Effector memory CD4-positive, alpha-beta T cell (primary cell): ENCODE results near the gene DCLK2.

Experiments used
- DNase-seq, 3 donors: peaks; one replicate each; pipeline ENCODE4 v3.0.0-alpha.2; 2020
- H3K27ac ChIP-seq: 2 replicates; pipeline ENCODE4 v1.7.0; 2013; ENCODE audit warnings: mild to moderate bottlenecking, low read length, moderate library complexity; ENCODE audit not compliant: insufficient read depth, poor library complexity, severe bottlenecking
- H3K27me3 ChIP-seq: replicated peaks from 2 replicates; pipeline ENCODE4 v1.7.0; 2013; ENCODE audit warnings: mild to moderate bottlenecking, low read length; ENCODE audit not compliant: insufficient read depth, control insufficient read depth, poor library complexity, severe bottlenecking
- H3K36me3 ChIP-seq: 2 replicates; pipeline ENCODE4 v1.7.0; 2013; ENCODE audit warnings: mild to moderate bottlenecking, low read length, moderate library complexity; ENCODE audit not compliant: control insufficient read depth, insufficient read depth
- H3K4me1 ChIP-seq: 2 replicates; pipeline ENCODE4 v1.7.0; 2013; ENCODE audit warnings: low read length, mild to moderate bottlenecking; ENCODE audit not compliant: control insufficient read depth, insufficient read depth, poor library complexity, severe bottlenecking
- H3K4me3 ChIP-seq: 2 replicates; pipeline ENCODE4 v1.7.0; 2013; ENCODE audit warnings: low read length, low read depth, mild to moderate bottlenecking; ENCODE audit not compliant: insufficient read depth, poor library complexity, severe bottlenecking
- H3K9me3 ChIP-seq: 2 replicates; pipeline ENCODE4 v1.7.0; 2013; ENCODE audit warnings: mild to moderate bottlenecking, low read length, moderate library complexity; ENCODE audit not compliant: control insufficient read depth

The DCLK2 gene

GRCh38 chr4:150219841-150220240 lies 141.6 kb downstream of the DCLK2 start:
- Histone ChIP-seq H3K36me3 (no peaks in the 10 kb centered on the region), H3K4me1 (no peaks in the 10 kb centered on the region)

GRCh38 chr4:150224896-150225591 lies 146.8 kb downstream of the DCLK2 start:
- no peak for DNase-seq
- H3K27ac ChIP-seq = no peak overlapping the region
- no peaks in the 10 kb centered on the region for H3K27me3 ChIP-seq
- no peaks in the 10 kb centered on the region for H3K9me3 ChIP-seq
- no peaks in the 10 kb centered on the region for H3K36me3 ChIP-seq
- H3K4me3 ChIP-seq = no peak overlapping the region
- H3K4me1 ChIP-seq = no peaks in the 10 kb centered on the region

More at GRCh38 chr4:150219841-150220240, 141.6 kb downstream of the DCLK2 start:
- H3K9me3 ChIP-seq = no peaks in the 10 kb centered on the region
- no peaks in the 10 kb centered on the region for H3K27me3 ChIP-seq
- no peak overlapping the region for H3K27ac ChIP-seq
- no peak overlapping the region for H3K4me3 ChIP-seq
- no peak for DNase-seq

GRCh38 chr4:150229520-150229919 lies 151.3 kb downstream of the DCLK2 start:
- no peaks in the 10 kb centered on the region for H3K4me1 ChIP-seq
- H3K27me3 ChIP-seq = no peaks in the 10 kb centered on the region
- H3K27ac ChIP-seq = no peak overlapping the region
- H3K36me3 ChIP-seq = no peaks in the 10 kb centered on the region
- no peak overlapping the region for H3K4me3 ChIP-seq
- H3K9me3 ChIP-seq = no peaks in the 10 kb centered on the region
- DNase-seq = no peak

GRCh38 chr4:150230561-150230960 lies 152.3 kb downstream of the DCLK2 start:
- H3K27me3 ChIP-seq = no peaks in the 10 kb centered on the region
- no peaks in the 10 kb centered on the region for H3K36me3 ChIP-seq
- H3K4me1 ChIP-seq = no peaks in the 10 kb centered on the region
- no peaks in the 10 kb centered on the region for H3K9me3 ChIP-seq
- DNase-seq = no peak
- no peak overlapping the region for H3K27ac ChIP-seq
- no peak overlapping the region for H3K4me3 ChIP-seq

- Histone ChIP-seq H3K4me1 (no peaks in the 10 kb centered on the region), H3K9me3 (no peaks in the 10 kb centered on the region), H3K27me3 (no peaks in the 10 kb centered on the region), H3K27ac (no peak overlapping the region), H3K36me3 (no peaks in the 10 kb centered on the region), H3K4me3 (no peak overlapping the region)
- no peak for DNase-seq
Observed at GRCh38 chr4:150231107-150231770, 153.0 kb downstream of the DCLK2 start.

- no peaks in the 10 kb centered on the region for H3K4me1 ChIP-seq
- H3K4me3 ChIP-seq = no peak overlapping the region
- no peak for DNase-seq
- H3K27me3 ChIP-seq = no peaks in the 10 kb centered on the region
- no peaks in the 10 kb centered on the region for H3K9me3 ChIP-seq
- H3K36me3 ChIP-seq = no peaks in the 10 kb centered on the region
- H3K27ac ChIP-seq = no peak overlapping the region
Observed at GRCh38 chr4:150232029-150232428, 153.8 kb downstream of the DCLK2 start.

GRCh38 chr4:150234246-150234645 lies 156.0 kb downstream of the DCLK2 start:
- no peaks in the 10 kb centered on the region for H3K9me3 ChIP-seq
- no peaks in the 10 kb centered on the region for H3K36me3 ChIP-seq
- H3K27ac ChIP-seq = no peak overlapping the region
- H3K27me3 ChIP-seq = no peaks in the 10 kb centered on the region
- no peaks in the 10 kb centered on the region for H3K4me1 ChIP-seq
- H3K4me3 ChIP-seq = no peak overlapping the region
- DNase-seq = no peak

GRCh38 chr4:150235317-150235716 lies 157.1 kb downstream of the DCLK2 start:
- no peak overlapping the region for H3K4me3 ChIP-seq
- no peaks in the 10 kb centered on the region for H3K9me3 ChIP-seq
- no peak overlapping the region for H3K27ac ChIP-seq
- no peak for DNase-seq
- H3K4me1 ChIP-seq = no peaks in the 10 kb centered on the region
- no peaks in the 10 kb centered on the region for H3K36me3 ChIP-seq
- H3K27me3 ChIP-seq = no peaks in the 10 kb centered on the region

GRCh38 chr4:150235808-150236271 lies 157.6 kb downstream of the DCLK2 start:
- no peaks in the 10 kb centered on the region for H3K4me1 ChIP-seq
- H3K27me3 ChIP-seq = no peaks in the 10 kb centered on the region
- H3K36me3 ChIP-seq = no peaks in the 10 kb centered on the region
- H3K27ac ChIP-seq = no peak overlapping the region
- DNase-seq = no peak
- H3K9me3 ChIP-seq = no peaks in the 10 kb centered on the region
- no peak overlapping the region for H3K4me3 ChIP-seq

- Histone ChIP-seq H3K9me3 (no peaks in the 10 kb centered on the region), H3K36me3 (no peaks in the 10 kb centered on the region), H3K27ac (no peak overlapping the region), H3K27me3 (no peaks in the 10 kb centered on the region), H3K4me3 (no peak overlapping the region), H3K4me1 (no peaks in the 10 kb centered on the region)
- DNase-seq = no peak
Observed at GRCh38 chr4:150236626-150237025, 158.4 kb downstream of the DCLK2 start.
